Measurements from ENCODE around the gene PRRG1.
"Not testable (repeated sequence)": the region's sequence is repeated elsewhere in the genome, so short reads cannot be mapped to it uniquely, and the experiment has no call there.

Gene PRRG1

DNA sequence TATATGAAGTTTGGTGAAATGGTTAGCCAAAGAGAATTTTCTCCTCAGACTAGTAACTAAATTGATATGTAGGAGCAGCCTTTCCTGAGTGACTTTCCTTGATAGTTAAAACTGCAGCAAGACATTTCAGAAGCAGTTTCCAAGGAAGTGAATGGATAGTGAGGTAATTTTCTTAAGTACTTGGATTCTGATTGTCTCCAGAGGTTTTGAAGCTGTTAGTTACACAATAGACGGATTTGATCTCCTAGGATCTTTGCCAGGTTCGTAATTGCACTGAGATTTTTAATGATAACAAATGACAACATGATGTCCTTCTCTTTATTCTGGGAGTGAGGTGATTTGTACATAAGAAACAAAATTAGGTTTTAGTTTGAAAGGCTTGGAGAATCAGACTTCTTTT lies 29.2 kb downstream of the PRRG1 start:
- no peak for DNase-seq (ENCODE audit: extremely low read depth in 1 of 2, low read depth in 1 of 2)

DNA sequence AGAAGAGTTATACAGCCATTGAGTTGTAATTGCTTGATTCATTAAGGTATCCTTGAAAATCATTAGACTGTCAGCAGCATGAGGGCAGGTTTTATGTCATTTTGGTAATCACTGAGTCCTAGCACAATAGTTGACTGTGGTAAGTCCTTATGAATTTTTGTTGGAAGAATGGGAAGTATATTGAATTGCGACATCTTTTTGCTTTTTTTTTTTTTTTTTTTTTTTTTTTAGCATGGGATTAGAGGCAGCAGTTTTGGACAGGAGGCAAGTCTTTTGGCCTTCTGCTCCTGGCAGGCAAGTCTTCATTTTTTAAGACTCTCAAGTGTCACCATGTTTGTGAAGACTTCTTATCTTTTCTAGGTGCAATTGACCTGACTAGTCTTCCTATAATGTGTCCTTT lies 29.7 kb downstream of the PRRG1 start:
- no peak for DNase-seq (ENCODE audit: extremely low read depth in 1 of 2, low read depth in 1 of 2)

DNA sequence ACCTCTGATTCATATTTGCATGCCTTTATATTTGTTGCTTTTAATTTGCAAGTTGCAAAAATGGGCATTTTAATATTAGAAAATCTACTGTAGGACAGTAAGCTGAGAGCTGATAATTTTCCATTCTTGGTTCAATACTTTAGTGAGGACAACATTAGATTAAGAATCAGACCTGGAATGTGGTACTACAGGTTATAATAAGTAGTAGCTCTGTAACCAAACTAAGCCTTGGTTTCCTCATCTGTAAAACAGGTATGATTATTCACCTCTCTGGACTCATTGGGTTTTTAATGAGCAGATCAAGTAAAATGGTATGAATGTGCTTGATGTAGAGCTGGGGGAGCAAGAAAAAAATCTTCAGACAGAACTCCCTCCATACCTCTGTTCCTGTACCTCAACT lies 31.1 kb downstream of the PRRG1 start:
- DNase-seq (ENCODE audit: extremely low read depth in 1 of 2, low read depth in 1 of 2), result no peak

DNA sequence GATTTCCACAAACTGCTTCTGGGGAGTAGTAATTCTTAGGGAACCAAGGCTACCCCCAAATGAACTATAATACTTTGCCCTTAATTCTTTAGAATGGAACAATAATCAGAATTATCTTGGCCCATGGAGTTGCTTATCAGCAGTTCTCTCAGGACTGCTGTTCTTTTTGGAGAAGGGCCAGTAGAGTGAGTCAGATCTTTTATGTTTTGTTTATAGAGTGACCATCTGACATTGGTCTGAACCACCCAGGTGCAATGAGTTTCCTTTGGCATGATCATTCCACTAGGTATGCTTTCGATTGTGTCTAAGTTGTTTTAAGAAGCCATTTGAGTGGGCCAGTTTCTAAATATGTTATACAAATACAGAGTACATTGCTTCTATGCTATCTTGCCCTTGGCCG lies 31.8 kb downstream of the PRRG1 start:
- no peak for DNase-seq (ENCODE audit: extremely low read depth in 1 of 2, low read depth in 1 of 2)

DNA sequence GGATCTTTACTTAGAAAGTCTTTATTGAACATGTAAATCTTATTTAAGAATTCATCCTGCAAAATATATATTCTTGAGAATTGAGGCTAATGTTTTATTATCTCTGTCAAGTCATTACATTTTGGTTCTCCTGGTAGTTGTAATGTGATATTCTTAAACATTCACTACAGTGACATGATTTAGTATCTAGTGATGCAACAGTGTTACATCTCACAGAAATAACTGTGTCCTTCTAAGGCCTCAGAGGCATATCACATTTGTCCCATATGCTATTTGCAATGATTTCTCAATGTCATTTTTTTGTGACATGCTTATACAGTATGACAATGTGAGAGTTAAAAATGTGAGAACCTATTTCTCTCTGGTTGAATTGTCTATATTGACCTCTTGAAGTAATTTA lies 34.1 kb downstream of the PRRG1 start:
- no peak for DNase-seq (ENCODE audit: extremely low read depth in 1 of 2, low read depth in 1 of 2)

DNA sequence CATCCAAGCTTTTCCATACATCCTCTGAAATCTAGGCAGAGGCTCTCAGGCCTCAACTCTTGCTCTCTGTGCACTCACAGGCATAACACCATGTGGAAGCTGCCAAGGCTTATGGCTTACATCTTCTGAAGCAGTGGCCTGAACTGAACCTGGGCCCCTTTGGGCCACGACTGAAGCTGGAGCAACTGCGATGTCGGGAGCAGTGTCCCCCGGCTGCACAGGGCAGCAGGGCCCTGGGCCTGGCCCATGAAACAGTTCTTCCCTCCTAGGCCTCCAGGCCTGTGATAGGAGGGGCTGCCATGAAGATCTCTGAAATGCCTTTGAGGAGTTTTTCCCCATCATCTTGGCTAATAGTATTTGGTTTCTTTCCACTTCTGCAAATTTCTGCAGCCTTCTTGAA lies 39.2 kb downstream of the PRRG1 start:
- DNase-seq (ENCODE audit: extremely low read depth in 1 of 2, low read depth in 1 of 2), result no peak

DNA sequence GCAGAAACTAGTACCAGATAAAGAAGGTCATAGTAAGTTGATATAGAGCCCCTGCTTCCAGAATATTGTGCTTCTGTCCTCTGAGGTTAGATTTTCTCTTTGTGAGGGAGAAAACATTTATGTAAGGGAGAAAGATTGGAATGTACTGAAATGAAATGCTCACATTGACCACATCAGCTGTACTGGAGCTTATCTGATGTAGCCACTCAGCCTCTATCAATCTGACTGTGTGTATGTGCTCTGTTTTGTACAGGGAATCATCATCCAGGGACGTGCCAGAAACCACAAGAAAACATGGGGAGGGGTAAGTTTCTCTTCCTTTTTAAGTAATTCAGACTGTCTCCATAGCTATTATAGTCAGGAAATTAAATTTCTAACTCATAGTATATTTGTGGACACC lies 56.8 kb downstream of the PRRG1 start:
- no peak for DNase-seq (ENCODE audit: extremely low read depth in 1 of 2, low read depth in 1 of 2)

DNA sequence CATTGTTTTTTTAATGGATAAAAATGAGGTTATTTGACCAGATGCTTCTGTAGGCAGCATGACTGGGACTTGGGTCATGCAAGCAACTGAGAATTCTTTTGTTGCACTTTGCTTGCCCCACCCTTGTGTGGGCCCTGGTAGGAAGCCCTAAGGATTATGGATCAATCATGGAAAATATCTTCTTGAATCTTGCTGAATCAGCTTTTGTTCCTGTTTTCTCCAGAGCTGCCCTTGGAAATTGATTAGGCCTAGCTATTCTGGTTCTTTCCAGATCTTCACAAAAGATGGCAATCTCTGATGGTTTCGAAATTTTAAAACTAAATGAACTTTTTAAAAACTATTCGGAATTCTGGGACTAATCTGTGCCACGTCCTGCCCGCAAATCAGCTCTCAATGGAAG lies 58.6 kb downstream of the PRRG1 start:
- no peak for DNase-seq (ENCODE audit: extremely low read depth in 1 of 2, low read depth in 1 of 2)

DNA sequence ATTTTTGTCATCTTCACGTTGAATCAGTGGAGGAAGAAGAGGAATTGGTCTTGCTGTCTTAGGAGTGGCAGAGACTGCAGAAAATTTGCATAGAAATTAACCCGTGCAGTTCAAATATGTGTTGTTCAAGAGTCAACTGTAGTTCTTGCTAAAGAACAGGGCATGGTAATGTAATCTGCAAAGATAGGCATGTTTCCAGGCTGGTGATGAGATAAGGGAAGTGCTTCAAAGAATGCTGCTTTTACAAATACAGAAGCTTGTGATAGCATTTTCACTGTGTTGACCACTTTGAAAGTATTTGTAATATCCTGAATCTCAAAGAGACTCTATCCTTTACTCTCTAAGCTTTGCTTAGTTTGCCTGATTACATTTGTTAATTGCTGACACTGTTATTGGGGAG lies 60.1 kb downstream of the PRRG1 start:
- no peak for DNase-seq (ENCODE audit: extremely low read depth in 1 of 2, low read depth in 1 of 2)

DNA sequence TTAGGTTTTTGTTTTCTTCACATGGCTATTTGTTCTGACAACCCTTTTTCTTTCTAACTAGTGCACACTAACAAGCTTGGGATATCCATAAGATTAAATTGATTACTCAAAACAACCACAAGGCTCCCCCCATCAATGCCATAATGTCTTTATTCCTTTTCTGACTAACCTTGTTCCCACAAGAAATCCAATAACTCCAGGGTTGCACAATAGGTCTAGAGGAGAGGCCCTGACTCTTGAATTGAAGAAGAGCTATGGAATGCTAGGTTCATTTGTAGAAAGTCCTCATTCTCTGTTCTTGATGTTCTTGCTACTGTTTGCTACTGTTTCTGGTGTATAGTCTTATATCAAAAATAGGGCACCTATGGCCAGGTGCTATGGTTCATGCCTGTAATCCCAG lies 71.0 kb downstream of the PRRG1 start:
- DNase-seq (ENCODE audit: extremely low read depth in 1 of 2, low read depth in 1 of 2), result no peak

DNA sequence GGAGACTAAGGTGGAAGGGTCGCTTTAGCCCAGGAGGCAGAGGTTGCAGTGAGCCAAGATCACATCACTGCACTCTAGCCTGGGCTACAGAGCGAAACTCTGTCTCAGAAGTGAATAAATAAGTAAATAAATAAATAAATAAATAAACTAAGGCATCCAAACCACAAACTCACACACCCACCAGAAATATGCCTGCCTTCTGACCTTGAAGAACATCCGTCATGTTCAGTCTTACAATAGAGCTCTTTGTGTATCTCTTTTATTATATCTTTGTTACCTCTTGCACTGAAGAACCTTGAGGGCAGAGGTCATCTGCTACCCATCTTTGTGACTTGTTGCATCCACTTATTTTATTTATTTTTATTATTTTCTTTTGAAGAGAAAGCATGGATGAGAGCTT lies 71.6 kb downstream of the PRRG1 start:
- DNase-seq (ENCODE audit: extremely low read depth in 1 of 2, low read depth in 1 of 2), result no peak

DNA sequence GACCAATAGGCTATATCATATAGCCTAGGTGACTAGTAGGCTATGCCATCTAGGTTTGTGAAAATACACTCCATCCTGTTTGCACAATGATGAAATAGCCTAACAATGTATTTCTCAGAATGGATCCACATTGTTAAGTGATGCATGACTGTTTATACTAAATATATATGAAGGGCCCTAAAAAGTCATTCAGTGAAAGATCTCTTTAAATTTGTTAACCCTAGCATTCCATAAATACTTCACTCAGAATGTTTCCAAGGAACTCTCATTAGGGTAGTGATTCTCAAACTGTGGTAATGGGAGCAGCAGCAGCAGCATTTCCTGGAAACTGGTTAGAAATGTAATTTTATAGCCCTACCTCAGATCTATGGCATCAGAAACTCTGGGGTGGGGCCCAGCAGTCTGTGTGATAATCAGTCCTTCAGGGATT lies 74.9 kb downstream of the PRRG1 start:
- no peak for DNase-seq (ENCODE audit: extremely low read depth in 1 of 2, low read depth in 1 of 2)

DNA sequence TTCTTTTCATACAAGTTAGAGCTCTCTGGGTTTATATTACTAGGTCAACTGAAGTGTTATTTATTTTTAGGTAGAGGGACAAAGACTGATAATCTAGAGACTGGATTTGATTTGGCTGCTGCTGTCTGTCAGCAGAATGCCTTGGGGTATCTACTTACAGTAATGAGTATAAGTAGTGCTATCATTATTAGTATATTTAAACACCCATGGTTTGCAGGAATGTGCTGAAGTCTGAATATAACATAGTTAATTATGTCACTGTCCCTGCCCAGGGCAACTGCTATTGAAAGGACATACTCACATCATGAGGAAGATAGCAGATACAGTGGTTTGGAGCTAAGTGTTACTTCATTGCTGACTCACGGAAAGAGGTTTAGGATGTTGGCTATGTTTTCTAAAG lies 76.2 kb downstream of the PRRG1 start:
- no peak for DNase-seq (ENCODE audit: extremely low read depth in 1 of 2, low read depth in 1 of 2)

DNA sequence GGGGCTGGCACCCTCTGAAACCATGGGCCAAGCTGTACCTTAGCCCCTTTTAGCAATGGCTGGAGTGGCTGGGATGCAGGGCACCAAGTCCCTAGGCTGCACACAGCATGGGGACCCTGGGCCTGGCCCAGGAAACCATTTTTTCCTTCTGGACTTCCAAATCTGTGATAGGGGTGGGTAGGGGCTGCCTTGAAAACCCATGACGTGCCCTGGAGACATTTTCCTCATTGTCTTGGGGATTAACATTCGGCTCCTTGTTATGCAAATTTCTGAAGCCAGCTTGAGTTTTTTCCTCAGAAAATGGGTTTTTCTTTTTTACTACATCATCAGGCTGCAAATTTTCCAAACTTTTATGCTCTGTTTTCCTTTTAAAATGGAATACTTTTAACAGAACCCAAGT lies 79.8 kb downstream of the PRRG1 start:
- not testable (repeated sequence) for DNase-seq (ENCODE audit: extremely low read depth in 1 of 2, low read depth in 1 of 2)

DNA sequence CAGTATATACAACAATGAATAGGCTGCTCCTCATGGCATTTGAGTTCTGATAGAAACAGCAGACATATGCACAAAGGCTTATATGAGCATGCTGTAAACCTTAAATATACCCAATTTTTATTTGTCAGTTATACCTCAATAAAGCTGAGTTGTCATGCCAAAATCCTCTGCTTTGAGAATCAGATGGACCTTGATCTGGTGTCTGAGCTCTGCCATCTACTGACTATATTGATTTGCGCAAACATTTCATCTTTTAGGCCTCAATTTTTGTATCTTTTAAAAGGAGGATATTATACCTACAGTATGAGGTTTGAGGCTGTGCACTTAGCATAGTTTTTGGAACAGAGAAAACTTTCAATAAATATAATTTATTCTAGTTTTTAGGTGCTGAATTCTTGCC lies 85.2 kb downstream of the PRRG1 start:
- no peak for DNase-seq (ENCODE audit: extremely low read depth in 1 of 2, low read depth in 1 of 2)

DNA sequence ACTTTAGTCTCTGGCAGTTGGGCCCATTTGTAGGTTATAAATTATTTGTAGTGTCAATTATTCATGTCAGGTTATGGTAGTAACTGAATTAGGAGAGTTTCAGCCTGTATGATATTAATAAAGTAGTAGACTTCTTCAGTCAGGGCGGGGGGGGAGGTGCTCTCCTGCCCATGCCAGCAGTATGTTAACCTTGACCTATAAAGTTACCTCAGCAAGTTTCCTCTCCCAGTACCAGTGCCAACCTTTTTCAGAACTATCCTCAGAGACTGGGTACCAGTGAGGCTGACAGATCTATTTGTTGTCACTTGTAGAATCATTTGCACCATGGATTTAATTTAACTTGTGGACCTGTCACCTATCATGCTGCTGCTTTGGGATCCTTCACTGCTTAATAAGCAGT lies 88.0 kb downstream of the PRRG1 start:
- no peak for DNase-seq (ENCODE audit: extremely low read depth in 1 of 2, low read depth in 1 of 2)

DNA sequence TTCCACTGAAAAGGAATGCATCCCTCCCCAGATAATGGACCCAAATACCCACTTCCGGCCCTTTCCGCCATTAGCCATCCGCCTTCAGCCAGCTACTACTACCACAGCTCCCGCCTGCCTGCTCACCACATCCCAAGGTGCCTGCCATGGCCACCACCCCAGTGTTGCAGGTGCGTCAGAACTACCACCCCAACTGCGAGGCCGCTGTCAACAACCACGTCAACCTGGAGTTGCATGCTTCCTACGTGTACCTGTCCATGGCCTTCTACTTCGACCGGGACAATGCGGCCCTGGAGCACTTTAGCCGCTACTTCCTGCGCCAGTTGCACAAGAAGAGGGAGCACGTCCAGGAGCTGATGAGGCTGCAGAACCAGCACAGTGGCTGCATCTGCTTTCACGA lies 92.2 kb downstream of the PRRG1 start:
- no peak for DNase-seq (ENCODE audit: extremely low read depth in 1 of 2, low read depth in 1 of 2)

DNA sequence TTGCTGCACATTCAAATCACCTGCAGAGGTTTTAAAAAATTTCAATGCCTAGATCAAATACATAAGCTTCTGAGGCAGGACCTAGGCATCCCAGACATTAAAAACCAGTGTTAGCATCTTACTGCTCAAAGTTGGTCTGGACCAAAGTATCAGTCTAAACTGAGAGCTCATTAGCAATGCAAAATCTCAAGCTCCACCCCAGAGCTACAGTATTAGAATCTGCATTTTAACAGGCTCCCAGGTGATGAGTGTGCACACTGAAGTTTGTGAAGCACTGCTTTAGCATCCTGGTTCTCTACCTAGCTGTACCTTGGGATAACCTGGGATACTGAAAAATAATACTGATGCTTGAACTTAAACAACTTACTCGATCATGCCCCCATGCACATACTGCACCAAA lies 96.0 kb downstream of the PRRG1 start:
- no peak for DNase-seq (ENCODE audit: extremely low read depth in 1 of 2, low read depth in 1 of 2)

DNA sequence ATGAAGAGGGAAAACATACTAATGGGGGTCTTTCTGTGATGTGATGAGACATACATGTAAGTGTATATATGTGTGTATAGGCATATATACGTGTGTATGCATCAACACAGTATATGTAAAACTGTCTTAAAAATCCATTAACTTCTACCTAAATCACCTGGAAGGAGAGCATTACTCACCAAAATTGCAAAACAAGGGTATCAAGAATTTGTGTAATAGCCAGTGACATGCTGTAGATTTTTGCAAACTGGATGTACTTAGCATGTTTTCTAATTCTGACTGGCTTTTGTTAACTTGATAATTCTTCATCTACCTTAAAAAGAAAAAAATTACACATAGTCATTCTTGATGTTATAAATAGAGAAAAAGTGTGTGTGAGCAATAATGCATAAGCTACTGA lies 104.7 kb downstream of the PRRG1 start:
- no peak for DNase-seq (ENCODE audit: extremely low read depth in 1 of 2, low read depth in 1 of 2)

DNA sequence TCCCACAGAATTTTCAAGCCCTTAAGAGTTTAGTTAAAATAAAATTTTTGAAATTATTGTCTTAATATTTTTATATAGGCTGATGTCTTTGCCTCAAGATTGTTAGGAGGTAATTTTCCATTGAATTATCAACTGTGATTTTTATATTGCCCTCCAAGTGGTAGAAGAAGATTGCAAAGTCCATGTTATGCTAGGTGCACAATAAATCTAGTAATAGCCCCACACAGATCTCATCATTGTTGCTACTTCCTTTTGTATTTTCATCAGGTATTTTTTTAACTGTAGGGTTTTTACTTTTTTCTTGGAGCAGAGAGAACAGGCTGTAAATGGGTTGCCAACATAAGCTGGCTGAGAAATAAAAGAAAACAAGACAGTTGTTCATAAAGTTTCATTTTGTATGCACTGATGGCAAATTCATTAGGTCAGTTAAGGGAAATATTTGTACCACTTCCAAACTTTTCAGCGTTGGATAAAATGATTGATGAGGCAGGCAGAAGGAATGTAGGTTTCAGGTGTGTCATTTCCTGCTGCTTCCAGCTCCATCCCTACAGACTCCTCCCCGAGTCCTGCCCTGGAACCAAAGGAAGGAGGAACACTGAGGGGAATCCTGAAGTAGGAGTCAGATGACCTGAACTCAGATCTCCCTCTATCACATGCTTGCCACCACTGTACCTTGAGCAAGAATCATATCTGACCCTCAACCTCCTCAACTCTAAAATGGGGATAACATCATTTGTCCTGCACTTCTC lies 105.5 kb downstream of the PRRG1 start:
- DNase-seq (ENCODE audit: extremely low read depth in 1 of 2, low read depth in 1 of 2), result no peak

DNA sequence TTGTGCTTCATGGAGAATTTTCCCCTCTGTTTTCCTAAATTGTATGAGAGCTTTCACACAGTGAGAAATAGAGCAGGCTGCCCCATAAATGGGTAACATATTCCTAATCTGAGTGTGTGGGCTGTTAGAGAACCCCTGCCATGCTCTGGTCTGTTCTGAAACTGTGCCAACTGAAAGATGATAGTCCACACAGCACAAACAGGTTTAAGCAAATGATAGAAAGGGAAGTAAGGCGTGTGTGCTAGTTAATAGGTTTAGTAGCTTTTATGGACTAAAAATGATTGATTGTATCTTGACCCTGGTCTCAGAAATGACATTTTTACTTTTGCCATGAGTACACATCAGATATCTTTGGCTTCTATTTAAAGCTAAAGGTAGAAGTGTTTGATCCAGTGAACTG lies 106.2 kb downstream of the PRRG1 start:
- no peak for DNase-seq (ENCODE audit: extremely low read depth in 1 of 2, low read depth in 1 of 2)

DNA sequence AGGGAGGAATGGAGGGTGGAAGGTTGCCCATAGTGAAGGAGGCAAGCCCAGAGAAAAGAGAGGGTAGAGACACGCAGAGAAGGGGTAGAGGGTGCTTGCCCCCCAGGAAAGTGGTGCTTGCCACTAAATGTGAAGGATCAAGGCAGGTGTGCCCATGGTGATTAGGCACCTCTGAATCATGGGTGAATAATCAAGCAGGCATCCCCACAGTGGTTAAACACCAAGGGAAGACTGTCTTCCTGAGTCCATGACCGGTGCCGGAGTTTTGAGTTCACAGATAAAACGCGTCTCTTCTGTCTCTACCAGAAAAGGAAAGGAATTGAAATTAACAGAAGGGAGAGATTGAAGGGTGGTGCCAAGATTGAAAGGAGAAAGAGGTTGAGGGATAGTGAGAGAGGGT lies 111.1 kb downstream of the PRRG1 start:
- DNase-seq (ENCODE audit: extremely low read depth in 1 of 2, low read depth in 1 of 2), result not testable (repeated sequence)

DNA sequence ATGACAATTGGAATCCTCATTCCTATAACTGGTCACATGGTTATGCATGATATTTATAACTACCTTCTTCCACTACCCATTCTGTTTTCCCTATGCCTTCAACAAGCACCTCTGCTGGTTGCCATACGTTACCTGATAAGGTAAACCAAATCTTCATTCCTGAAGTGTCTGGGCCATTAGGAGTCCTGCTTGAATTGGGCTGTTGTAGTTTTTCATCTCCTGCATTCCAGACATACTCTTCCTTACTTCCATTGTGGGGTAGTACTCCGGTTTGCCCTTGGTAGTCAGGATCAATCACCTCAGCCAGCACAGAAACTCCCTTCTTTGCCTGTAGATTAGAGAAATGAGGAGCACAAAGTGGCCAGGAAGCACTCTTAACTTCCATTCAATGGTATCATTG lies 113.2 kb downstream of the PRRG1 start:
- DNase-seq (ENCODE audit: extremely low read depth in 1 of 2, low read depth in 1 of 2), result no peak

Measured in stimulated activated CD8-positive, alpha-beta memory T cell treated with anti-CD3 and anti-CD28 coated beads, Interleukin-7, amount 100 ng/mL, for 48 hours (primary cell).